Muscle of leg (tissue), 11 donors: ENCODE data around the gene CSTPP1. TPM values are rescaled to one million over a fixed set of nuclear protein-coding genes. Genes with fewer than 3 reads are reported as not detected.

Experiments
- DNase-seq: peaks from one replicate; pipeline ENCODE4 v3.0.0; 2013
- H3K27ac ChIP-seq: one replicate; pipeline ENCODE4 v1.5.1; 2013; ENCODE audit warnings: mild to moderate bottlenecking, low read length, control low read depth
- H3K27me3 ChIP-seq: one replicate; pipeline ENCODE4 v1.6.1; 2013; ENCODE audit warnings: low read length; ENCODE audit not compliant: control insufficient read depth, insufficient read depth
- H3K36me3 ChIP-seq: one replicate; pipeline ENCODE4 v1.6.1; 2013; ENCODE audit warnings: low read length; ENCODE audit not compliant: control insufficient read depth, insufficient read depth
- H3K4me1 ChIP-seq: one replicate; pipeline ENCODE4 v1.6.1; 2013; ENCODE audit warnings: low read length; ENCODE audit not compliant: control insufficient read depth, insufficient read depth
- H3K4me3 ChIP-seq: one replicate; pipeline ENCODE4 v1.5.1; 2013; ENCODE audit warnings: low read length, control low read depth
- H3K9me3 ChIP-seq: replicated peaks from 2 replicates; pipeline ENCODE4 v1.6.1; 2013; ENCODE audit warnings: low read depth, low read length; ENCODE audit not compliant: control insufficient read depth
- WGBS: methylation state at CpG from one replicate; pipeline ENCODE4 v1.1.5; 2013; ENCODE audit warnings: missing lambda C conversion rate; ENCODE audit not compliant: insufficient coverage; 5-methylcytosine and 5-hydroxymethylcytosine counted together
- polyA plus RNA-seq, 8 donors: library from polyadenylated mRNA; unstranded; fragments of 120-200 nt; gene quantifications; one replicate each; pipeline versions ENCODE4 v1.2.1 to v1.2.3, GENCODE V29; 2013; ENCODE audit warnings: inconsistent platforms in 1 of 8, low replicate concordance in 1 of 8; ENCODE audit not compliant: insufficient read length in 8 of 8, insufficient read depth in 1 of 8
- total RNA-seq: library from RNA; stranded (reverse); fragments of 120-200 nt; gene quantifications from one replicate; pipeline ENCODE4 v1.2.4, GENCODE V29; 2013

The CSTPP1 gene
- total and polyA plus RNA-seq, 9 donors: 14.1 to 23.9 (median 23.1) TPM

GRCh38 chr11:46906609-46907041 lies 29.9 kb upstream of the CSTPP1 start:
- 33% methylated on average over 12 of the region's 13 CpGs for WGBS
- peak overlapping the region; percentile 51 for H3K27ac ChIP-seq

GRCh38 chr11:46907606-46908005 lies 29.0 kb upstream of the CSTPP1 start:
- no peak overlapping the region for H3K27ac ChIP-seq
- WGBS: 80% methylated on average over 1 of the region's 4 CpGs
- H3K4me3 ChIP-seq: no peak overlapping the region
- H3K9me3 ChIP-seq: no peaks in the 10 kb centered on the region
- peaks cover 34% of the 10 kb centered on the region for H3K4me1 ChIP-seq
- peaks cover under 1% of the 10 kb centered on the region for H3K36me3 ChIP-seq
- no peak for DNase-seq
- no peaks in the 10 kb centered on the region for H3K27me3 ChIP-seq

More at GRCh38 chr11:46906609-46907041, 29.9 kb upstream of the CSTPP1 start:
- H3K27me3 ChIP-seq: no peaks in the 10 kb centered on the region
- no peaks in the 10 kb centered on the region for H3K9me3 ChIP-seq
- H3K4me3 ChIP-seq: no peak overlapping the region
- peaks cover 30% of the 10 kb centered on the region for H3K4me1 ChIP-seq
- no peak for DNase-seq
- no peaks in the 10 kb centered on the region for H3K36me3 ChIP-seq

DNA sequence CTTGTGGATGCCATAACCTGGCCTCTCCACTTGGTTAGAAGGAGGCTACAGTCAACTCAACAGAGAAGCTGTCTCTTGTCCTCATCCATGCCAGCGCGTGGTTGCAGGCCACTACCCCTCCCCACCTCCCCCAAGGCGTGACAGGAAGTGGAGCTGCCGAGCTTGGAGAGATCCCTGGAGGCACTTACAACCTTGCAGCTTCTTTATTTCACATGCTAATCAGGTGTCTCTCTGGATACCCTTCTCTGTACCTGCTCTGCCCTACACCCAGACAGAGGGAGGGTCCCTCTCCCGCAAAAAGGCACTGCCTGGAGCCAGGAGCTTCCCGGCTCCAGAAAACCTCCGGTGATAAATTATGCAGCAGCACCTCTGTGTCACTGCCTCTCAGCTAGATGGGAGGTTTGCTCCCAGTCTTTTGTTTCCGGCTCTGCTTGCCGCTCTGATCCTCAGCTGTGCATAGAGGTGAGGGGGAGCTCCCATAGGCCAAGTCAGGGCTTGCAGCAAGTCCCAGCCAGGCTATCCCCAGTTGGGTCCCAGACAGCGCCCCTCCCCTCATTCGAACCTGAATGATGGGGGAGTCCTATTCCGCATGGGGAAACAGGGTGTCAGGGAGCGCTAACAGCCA lies 23.9 kb upstream of the CSTPP1 start:
- no peak overlapping the region for H3K4me3 ChIP-seq
- no peak overlapping the region for H3K27ac ChIP-seq
- H3K27me3 ChIP-seq: peaks cover 12% of the 10 kb centered on the region
- H3K4me1 ChIP-seq: peaks cover 49% of the 10 kb centered on the region
- no peaks in the 10 kb centered on the region for H3K9me3 ChIP-seq
- no peak for DNase-seq
- H3K36me3 ChIP-seq: peaks cover 2% of the 10 kb centered on the region
- WGBS: 23% methylated on average over 8 of the region's 13 CpGs

DNA sequence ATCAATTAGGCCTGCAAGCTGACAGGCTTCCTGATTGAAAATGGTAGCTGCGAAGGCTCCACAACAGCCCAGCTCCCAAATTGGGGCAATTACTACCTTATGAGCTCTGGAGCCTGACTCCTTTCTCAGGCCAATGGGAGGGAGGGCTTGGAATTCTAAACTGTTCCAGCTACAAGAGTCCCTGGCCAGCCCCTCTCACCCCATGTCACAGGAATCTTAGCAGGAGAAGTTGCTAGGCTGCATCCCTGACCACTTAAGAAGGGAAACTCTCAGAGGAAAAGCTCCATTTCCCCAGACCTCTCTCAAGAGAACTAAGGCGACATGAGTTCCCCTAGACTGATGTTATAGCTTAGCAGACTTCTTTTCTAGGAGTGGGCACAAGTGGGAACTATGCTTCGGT lies 23.1 kb upstream of the CSTPP1 start:
- WGBS: 67% methylated on average over 1 of the region's 3 CpGs
- peak; percentile 22 for DNase-seq
- Histone ChIP-seq H3K4me1 (peaks cover 51% of the 10 kb centered on the region), H3K27ac (peak overlapping the region; percentile 31), H3K36me3 (peaks cover 2% of the 10 kb centered on the region), H3K27me3 (peaks cover 15% of the 10 kb centered on the region), H3K9me3 (no peaks in the 10 kb centered on the region), H3K4me3 (no peak overlapping the region)

DNA sequence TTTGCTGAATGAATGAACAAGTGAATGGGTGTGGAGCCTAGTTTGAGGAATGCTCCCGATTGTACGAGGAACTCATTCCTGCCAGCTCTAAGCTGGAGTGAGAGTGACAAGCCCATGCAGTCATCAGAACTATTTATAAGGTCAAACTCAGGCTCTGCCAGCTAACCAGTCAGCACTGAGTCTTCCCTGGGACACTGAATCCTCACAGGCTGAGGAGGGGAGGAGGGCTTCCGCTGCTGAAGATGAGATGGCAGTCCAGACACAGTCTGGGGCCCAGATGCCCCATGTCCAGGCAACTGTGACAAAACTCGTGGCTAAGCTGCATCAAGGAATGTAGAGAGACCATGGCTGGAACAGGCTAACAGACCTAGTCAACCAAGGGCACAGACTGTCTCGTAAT lies 22.2 kb upstream of the CSTPP1 start:
- Histone ChIP-seq H3K27ac (peak overlapping the region; percentile 68), H3K27me3 (peaks cover 15% of the 10 kb centered on the region), H3K4me1 (peaks cover 57% of the 10 kb centered on the region), H3K36me3 (peaks cover 2% of the 10 kb centered on the region), H3K4me3 (no peak overlapping the region), H3K9me3 (no peaks in the 10 kb centered on the region)
- peak; percentile 64 for DNase-seq
- 42% methylated on average over 5 of the region's 5 CpGs for WGBS

GRCh38 chr11:46914910-46915309 lies 21.7 kb upstream of the CSTPP1 start:
- peak; percentile 35 for DNase-seq
- Histone ChIP-seq H3K9me3 (no peaks in the 10 kb centered on the region), H3K27ac (peak overlapping the region; percentile 68), H3K36me3 (peaks cover 2% of the 10 kb centered on the region), H3K4me1 (peaks cover 57% of the 10 kb centered on the region), H3K27me3 (peaks cover 15% of the 10 kb centered on the region), H3K4me3 (no peak overlapping the region)
- 74% methylated on average over 6 of the region's 7 CpGs for WGBS

DNA sequence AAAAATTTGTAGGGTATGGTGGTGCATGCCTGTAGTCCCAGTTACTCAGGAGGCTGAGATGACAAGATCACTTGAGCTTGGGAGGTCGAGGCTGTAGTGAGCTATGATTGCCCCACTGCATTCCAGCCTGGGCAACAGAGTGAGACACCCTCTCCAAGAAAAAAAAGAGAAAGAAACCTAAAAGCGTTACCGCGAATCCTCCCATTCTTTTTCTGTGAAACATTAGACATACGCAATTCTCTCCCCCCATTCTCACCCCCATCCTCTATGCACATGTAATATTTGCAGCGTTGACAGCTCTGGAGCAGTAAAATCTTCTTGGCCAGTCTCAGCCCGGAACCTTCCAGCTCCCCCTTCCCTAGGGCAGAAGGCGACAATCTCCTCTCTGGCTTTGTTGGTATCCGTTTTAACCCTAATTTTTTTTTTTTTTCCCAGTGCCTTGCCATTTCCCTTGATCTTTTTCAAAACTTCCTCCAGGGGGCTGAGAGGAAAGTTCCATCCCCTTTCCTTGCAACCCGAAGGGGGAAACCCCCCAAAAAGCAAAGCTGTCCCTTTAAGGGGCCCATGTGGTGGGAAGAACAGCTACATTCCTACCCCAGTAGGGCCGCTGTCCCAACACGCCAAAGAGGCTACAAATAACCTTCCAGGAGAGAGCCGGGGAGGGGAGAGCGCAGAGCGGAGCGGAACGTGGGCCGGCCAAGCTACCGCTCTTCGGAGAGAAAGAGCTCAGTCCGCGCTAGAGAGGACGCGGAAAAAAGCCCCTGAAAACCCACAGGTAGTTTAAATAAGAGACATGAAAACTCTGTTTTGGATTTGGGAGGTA lies 20.1 kb upstream of the CSTPP1 start:
- no peaks in the 10 kb centered on the region for H3K9me3 ChIP-seq
- peak; percentile 92 for DNase-seq
- H3K36me3 ChIP-seq: peaks cover 2% of the 10 kb centered on the region
- WGBS: 0% methylated on average over 16 of the region's 24 CpGs
- peaks cover 15% of the 10 kb centered on the region for H3K27me3 ChIP-seq
- peaks cover 62% of the 10 kb centered on the region for H3K4me1 ChIP-seq
- peak overlapping the region; percentile 75 for H3K4me3 ChIP-seq
- H3K27ac ChIP-seq: peak overlapping the region; percentile 89

- Histone ChIP-seq H3K4me3 (peak overlapping the region; percentile 75), H3K9me3 (no peaks in the 10 kb centered on the region), H3K4me1 (peaks cover 62% of the 10 kb centered on the region), H3K27ac (peak overlapping the region; percentile 89), H3K36me3 (peaks cover 2% of the 10 kb centered on the region), H3K27me3 (peaks cover 15% of the 10 kb centered on the region)
- DNase-seq: no peak
- 0% methylated on average over 22 of the region's 31 CpGs for WGBS
These were observed 19.3 kb upstream of the CSTPP1 start for GRCh38 chr11:46917109-46917761.

GRCh38 chr11:46917762-46918082 lies 18.8 kb upstream of the CSTPP1 start:
- WGBS: 1% methylated on average over 18 of the region's 22 CpGs
- H3K36me3 ChIP-seq: no peaks in the 10 kb centered on the region
- peak overlapping the region; percentile 89 for H3K27ac ChIP-seq
- peaks cover 57% of the 10 kb centered on the region for H3K4me1 ChIP-seq
- no peaks in the 10 kb centered on the region for H3K9me3 ChIP-seq
- DNase-seq: no peak
- peak overlapping the region; percentile 75 for H3K4me3 ChIP-seq
- peaks cover 15% of the 10 kb centered on the region for H3K27me3 ChIP-seq
